ENCODE results near the gene PDLIM1. TPM values are rescaled to one million over a fixed set of nuclear protein-coding genes. Genes with fewer than 3 reads are reported as not detected.

PDLIM1 gene
- total RNA-seq, 1 donor from 2014 or later = 114 TPM

DNA sequence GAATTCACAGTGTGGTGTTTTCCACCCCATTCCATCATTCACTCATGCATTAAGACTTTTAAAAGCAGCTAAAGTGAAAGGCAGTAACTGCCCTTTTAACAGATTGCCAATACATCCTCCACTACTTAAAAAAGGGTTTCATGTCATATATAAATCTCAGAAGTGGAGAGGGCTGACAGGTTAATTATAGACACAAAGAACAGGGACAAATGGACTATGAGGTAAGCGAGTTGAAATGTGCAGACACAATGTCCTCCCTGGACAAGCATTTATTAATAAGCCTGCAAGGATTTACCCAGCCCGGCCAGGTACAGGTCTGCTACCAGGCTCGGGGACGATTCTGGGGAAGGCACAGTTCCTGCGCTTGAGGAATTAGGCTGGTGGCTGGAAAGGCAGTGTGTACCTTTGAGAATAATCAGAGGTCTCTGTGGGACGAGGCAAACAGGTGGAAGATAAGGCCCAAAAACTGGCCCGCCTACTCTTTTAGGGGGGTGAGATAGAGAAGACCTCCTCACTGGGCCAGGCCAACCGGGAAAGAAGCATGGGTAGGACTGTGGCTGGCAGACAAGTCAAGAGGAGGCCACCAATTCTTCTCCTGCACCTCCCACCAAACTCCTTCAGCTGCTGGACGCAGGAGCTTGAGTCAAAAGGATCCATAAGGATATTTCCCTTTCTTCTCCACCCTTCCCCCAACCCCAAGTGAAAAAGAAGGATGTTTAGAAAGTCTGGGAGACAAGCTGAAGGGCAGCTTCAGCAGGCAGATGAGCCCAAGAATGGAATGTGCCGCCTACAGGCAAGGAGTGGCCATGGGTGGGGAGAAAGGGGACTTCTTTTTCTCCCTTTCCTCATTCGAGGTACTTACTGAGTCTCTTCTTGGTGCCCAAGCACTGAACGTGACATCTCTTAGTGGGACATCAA is 1.5 kb downstream of the PDLIM1 start:
- no peak for DNase-seq (ENCODE audit: low spot score)

DNA sequence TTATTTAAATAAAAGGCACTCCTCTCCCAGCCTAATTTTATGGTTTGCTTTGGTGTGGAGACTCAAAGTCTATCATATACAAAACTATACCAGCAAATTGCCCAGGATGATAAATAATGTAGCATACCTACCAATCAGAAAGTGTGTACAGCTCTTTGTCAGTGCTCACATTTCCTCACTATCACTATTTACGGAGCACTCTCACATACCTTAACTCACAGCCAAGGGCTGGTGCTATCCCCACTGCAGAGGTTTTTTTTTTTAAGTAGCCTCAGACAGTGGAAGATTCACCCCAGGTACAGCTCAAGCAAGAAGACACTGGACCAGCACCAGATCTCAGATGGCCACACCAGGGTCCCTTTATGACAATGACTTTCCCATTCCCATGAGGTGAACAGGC is 2.5 kb downstream of the PDLIM1 start:
- DNase-seq (ENCODE audit: low spot score) = no peak

DNA sequence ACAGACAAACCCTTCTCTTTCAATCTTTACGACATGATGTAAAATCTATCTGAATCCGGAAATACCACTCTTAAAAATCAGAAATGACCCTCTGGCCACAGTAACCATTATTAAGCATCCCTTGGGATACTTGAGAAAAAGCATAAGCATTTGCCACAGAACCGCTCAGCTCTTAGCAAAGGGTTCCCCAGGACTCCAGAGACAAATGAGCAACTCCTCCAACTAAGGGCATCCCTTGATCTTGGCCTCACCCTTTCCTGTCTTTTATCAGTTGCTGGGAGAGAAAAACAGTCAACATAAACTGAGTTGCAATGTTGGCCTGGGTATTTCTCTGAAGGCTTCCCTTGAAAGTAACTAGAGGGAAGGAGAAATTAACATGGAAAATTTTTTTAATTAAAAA is 3.5 kb downstream of the PDLIM1 start:
- no peak for DNase-seq (ENCODE audit: low spot score)

DNA sequence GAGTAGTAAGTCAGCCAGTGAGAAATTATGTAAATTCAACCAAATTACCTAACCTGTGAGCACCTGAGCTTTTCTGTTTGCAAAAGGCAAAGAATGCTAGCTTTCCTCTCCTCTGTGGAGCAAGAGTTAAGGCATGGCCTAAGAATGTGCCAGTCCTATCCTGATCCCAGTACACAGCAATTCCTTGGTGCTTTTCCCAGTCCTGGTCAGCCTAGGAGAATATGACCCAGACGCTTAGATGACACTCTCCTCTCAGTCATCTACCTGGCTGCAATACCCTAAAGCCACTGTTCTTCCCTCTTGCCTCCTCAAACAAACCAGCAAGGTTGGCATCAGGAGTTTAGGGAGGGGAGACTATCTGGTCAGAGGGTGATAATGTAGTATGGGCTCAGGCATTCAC is 4.1 kb downstream of the PDLIM1 start:
- no peak for DNase-seq (ENCODE audit: low spot score)

DNA sequence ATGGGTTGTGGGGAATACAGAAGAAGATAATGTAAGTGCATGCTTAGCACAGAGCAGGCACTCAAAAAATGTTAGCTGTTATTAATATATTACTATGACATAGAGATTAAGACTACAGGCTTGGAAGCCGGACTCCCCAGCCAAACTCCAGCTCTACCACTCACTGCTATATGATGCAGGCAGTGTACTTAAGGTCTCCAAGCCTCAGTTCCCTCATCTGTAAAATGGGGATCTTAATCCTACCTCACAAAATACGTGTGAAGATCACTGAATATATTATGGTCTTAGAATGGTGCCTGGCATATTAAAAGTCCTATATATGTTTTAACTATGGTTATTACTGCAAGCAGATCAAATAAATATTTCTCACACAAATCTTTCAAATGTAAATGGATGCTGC is 5.2 kb downstream of the PDLIM1 start:
- no peak for DNase-seq (ENCODE audit: low spot score)

DNA sequence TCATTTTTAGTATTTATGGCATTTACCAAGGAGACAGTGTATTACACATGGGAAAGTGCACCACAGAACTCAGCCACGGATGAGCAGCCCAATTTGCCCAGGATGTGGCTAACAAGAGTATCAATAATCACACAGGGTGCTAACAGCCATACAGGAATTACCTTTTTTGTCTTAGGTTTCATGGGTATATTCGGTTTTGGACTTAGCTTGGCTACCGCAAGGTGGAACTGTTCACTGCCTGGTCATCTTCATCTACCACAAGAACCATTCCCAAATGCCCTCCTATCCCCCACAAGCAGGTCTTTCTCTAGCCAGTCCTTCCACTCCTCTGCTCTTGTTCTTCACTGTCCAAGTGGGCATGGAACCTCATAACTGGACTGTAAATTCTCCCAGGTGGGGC is 6.0 kb downstream of the PDLIM1 start:
- DNase-seq (ENCODE audit: low spot score) = no peak

DNA sequence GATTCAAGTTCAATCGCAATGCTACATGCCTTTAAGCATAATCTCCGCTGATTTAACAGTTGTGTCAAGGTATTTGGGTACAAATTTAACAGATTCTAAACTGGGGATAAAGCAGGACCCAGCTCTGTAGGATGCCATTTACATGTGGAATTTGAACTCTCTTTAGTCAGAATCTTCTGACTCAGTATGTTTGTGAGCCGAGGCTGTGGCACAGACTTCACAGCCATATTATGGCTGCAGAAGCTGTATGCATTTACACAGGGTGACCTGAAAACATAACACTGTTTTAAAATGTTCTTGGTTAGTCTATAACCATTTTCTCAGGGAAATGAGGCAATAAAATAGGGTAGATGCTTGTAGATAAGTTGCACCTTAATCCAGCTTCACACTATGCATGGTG is 8.7 kb downstream of the PDLIM1 start:
- no peak for DNase-seq (ENCODE audit: low spot score)

DNA sequence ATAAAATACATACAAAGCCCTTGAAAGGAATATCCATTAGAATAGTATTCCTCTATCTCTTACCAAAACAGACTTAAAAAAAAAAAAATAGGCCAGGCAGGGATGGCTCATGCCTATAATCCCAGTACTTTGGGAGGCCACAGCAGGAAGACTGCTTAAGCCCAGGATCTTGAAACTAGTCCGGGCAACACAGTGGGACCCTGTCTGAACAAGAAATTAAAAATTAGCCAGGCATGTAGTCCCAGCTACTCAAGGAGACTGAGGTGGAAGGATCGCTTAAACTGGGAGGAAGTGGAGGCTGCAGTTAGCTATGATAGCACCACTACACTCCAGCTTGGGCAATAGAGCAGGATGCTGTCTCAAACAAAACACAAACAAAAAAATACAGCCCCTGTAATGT is 9.6 kb downstream of the PDLIM1 start:
- no peak for DNase-seq (ENCODE audit: low spot score)

DNA sequence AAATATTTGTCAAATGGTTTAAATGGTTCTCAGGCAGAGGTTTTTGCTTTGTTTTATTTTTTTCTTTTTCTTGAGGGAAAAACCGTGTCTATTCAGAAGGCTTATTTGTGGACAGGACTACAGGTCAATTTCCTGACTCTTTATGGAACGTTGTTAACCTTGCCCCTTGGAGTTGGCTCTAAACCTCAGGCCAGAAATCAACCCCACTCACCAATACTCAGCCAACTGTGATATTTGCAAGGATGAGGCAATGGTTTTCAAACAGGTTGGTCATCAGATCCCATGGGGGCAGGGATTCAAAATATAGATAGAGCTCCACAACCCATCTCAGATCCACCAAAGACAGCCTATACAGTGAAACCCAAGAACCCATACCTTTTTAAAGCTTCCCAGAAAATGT is 10.2 kb downstream of the PDLIM1 start:
- DNase-seq (ENCODE audit: low spot score) = no peak

DNA sequence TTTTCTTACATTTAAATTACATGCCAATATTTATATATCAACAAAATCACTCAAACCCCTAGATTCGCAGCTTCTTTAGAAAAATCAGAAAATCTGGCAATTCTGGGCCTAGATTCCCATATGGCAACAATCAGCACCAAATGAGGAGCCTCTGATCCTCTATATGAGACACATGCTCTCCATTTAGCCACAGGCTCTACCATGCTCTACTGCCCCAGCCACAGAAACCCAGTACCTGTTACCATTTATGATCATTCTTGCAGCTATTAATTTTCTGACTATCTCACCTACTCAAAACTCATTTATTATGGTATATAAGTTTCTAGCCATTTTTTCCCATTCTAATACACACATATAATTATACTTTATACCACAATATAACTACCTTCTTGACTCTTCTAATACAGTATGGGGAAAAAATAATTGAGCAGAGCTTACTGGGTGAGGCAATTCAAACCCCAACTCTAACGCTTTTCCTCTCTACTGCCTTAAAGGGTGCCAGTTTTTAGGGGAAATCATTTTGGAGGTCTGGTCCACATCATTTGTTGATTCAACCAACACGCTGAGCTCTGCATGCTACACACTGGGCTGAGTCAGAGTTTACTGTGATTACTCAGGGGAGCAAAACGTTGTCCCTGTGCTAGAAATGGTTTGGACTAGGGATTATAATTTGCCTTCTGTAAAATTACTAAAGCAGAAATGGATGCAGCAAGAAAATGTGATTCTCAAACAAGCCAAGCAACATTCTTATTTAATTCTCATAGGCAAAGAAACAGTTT is 11.6 kb downstream of the PDLIM1 start:
- DNase-seq (ENCODE audit: low spot score) = no peak

DNA sequence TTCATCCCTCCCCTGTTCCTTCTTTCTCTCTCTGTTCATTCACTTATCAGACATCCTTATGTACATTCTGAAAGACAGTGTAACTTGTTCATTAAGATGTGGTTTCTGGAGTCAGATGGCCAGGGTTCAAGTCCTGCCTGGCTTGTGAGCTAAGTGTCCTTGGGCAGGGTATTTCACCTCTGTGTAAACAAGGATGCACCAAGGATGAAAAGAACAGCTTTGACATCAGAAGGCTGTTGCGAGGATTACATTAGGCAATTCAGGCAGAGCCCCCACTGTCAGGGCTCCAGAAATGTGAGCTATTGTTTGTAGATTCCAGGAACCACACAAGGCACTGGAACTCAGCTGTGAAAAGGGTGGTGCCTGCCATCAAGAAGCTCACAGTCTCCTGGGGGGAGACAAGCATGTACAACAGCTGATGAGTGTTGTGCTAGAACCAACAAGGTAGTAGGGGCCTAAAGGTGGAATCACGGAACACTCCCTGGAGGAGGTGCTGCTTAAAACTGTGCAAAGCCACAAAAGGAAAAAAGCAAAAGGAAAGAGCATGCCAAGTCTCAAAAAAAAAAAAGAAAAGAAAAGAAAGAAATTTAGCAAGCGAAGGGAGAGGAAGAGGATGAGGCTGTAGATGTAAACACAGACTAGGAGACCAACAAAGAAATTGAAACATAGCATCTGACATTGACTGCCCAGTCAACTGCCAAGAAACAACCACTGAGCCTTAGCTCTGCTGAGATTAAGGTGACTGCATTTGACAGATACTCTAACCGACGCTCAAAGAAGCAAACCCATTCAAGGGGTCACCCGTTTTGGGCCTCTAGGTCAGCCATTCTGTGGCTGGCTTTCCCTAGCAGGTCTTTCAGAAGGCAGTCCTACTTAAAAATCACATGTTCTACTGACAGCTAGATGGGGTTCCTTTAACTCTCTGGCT is 12.5 kb downstream of the PDLIM1 start:
- DNase-seq (ENCODE audit: low spot score) = no peak

DNA sequence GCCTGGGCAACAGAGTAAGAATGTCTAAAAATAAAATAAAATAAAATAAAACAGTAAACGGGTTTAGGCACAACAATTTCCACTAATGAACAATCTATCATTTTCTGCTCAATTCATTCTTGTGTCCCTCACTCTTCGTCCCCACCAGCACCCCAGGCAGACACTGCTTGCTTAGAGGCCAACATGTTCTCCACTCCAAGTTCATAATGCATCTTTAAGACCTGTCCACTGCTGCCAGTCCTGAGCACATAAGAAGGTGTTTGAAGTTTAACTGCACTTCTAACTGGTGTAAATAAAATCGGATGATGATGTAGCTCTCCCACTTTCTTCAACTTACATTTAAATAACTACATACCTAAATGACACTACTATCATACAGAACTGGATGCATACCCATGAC is 13.2 kb downstream of the PDLIM1 start:
- DNase-seq (ENCODE audit: low spot score) = no peak

DNA sequence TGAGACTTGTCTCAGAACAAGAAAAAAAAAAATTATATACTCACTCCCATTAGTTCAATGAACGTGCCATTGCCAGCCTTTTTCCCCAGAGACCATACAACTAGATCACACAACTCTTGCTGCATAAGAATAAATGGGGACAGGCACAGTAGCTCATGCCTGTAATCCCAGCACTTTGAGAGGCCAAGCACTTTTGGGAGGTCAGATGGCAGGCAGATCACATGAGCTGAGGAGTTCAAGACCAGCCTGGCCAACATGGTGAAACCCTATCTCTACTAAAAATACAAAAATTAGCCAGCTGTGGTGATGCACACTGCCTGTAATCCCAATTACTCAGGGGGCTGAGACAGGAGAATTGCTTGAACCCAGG is 13.6 kb downstream of the PDLIM1 start:
- DNase-seq (ENCODE audit: low spot score) = no peak

DNA sequence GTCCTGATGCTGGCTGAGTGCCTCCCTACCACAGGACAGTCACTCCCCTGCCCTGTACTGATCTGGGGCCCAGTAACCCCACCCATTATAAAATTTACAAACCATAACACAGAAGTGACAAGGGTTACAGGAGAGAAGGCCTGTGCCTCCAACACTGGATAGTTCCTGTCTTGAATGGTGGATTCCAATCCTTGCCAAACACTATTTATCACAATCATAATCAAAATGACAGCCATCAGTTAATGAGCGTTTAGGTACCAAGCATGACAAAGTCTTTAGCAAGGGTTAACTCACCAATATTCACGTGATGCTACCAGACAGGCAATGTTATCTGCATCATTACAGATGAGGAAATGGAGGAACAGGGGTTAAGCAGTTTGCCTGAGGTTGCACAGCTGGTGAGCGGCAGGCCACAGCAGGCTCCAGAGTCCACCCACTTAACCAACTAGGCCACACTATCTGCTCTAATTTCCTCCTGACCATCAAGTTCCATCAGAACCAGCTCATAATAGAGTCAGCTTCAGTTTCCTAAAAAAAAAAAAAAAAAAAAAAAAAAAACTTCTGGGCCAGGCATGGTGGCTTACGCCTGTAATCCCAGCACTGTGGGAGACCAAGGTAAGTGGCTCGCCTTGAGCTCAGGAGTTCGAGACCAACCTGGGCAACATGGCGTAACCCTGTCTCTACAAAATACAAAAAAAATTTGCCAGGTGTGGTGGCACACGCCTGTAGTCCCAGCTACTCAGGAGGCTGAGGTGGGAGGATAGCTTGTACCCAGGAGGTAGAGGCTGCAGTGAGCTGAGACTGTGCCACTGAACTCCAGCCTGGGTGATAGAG is 14.2 kb downstream of the PDLIM1 start:
- no peak for DNase-seq (ENCODE audit: low spot score)

DNA sequence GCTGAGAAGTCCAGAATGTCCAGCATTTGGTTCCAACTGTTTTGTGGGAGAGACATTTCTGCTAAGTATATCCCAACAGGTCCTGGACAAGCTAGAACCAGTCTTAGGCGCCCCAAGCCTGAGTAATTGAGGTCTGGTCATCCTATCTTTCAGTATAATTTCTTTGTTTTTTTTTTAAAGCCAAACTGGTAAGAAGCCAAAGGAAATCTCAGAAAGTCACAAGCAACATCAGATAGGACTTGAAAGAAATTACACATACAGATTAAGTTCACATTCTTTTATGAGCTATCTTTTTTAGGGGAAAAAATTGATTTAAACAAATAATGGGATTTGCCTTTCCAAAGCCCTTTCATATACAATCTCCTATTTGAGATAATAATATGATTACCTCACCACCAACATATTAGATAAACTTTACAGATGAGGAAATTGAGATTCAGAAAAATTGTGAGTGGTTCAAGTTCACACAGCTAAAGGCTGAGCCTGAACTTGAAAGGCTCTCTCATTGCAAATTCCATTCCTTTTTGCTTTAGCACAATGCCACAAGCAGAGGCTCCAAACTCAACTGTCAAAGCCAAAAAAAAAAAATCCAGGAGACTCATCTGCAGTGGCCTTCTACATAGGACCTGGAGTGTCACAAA is 15.0 kb downstream of the PDLIM1 start:
- no peak for DNase-seq (ENCODE audit: low spot score)

DNA sequence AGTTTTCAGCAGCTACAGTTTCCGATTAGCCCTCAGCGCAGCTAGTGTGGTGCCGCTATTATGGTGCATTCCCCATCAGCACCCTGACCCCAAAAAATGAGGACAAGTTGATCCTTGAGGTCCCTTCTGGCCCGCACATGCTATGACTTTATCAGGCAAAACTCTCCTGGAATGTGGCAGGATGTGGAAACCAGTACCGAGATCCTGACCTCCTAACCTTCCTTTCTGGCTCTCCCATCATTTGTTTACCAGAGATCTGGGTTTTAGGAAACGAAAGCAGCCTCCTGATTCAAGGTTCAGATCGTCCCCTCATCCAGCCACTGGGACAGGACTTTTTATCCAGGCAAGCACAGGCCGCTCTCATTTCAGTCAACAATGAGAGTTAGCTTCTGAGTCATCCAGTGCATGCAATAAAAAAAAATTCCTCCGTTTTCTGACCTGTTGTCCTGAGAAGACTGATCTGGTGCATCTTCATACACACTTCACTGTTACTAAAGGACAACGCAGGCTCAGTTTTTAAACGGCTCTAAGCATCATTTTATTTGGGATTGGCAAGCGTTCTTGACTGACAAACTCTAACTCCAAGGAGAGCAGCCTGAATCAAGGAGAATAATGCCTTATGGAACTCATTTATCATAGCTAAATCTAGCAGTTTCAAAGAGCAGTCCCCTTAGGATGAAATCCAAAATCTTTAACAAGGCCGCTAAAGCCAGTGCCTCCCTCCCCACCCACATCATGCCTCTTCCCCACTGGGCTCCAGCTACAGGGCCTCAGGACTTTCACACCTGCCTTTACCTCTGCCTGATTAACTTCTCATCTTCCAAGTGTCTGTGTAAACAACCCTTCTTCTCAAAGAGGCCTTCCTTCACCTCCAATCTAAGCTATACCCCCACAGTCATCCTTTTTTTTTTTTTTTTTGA is 17.1 kb downstream of the PDLIM1 start:
- peak; percentile 60 for DNase-seq (ENCODE audit: low spot score)

DNA sequence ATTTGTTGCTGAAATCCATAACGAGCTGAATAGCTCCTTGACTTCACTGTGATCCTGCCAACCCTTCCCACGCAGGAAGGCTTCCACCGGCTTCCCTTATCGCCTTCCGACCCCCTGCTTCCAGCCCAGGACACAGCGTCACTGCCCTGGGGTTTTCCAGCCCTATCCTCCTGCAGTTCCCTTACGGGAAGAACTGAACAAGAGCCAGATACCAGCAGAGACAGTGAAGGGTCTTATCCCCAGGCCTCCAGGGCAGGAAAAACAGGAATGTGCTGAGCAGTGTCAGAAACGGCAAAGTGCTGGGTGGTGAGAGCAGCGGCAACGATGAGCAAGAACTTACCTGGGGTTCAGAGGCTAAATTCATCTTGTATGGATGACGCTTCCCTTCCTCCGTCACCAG is 22.4 kb downstream of the PDLIM1 start:
- DNase-seq (ENCODE audit: low spot score) = no peak

DNA sequence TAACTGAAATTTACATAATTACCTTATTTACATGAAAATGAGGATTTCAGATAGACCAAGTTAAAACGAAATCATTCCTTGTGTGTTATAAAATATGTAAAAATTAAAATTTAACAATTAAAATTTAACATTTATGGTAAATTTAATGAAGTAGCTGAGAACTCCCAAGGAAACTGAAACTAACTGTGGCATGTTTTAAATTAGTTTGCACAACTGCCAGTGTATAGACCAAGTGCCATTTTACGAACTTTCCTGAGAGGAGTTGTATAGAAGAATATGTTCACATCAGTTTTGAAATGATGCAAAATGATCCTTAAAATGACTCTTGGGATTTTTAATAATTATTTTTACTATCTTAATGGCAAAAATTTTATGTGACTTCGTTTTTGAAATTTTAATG is 23.6 kb downstream of the PDLIM1 start:
- DNase-seq (ENCODE audit: low spot score) = no peak

DNA sequence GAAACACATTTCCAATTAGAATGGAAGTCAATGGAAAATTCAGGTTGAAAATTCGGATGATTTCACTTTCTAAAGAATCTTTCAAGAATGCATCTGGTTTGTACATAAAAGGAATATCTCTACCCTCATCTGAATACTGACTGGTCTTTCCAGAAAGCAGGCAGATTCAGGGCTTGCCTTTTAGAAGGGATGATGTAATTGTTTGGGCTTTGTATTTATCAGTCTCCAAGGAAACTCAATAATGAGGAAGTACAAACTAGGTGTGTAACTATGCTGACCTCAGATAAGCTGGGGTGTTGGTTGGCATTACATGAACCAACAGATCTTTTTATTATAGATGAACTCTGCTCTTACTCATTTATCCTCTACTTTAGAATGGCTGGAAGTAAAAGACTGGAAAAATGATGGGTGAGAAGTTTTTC is 24.1 kb downstream of the PDLIM1 start:
- peak; percentile 34 for DNase-seq (ENCODE audit: low spot score)

DNA sequence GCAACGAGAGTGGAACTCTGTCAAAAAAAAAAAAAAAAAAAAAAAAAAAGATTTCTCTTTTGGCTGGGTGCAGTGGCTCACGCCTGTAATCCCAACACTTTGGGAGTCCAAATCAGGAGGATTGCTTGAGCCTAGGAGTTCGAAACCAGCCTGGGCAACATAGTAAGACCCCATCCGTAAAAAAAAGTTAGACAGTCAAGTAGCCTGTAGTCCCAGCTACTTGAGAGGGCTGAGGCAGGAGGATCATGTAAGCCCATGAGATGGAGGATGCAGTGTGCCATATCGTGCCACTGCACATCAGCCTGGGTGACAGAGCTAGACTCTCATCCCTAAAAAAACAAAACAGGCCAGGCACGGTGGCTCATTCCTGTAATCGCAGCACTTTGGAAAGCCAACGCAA is 25.2 kb downstream of the PDLIM1 start:
- DNase-seq (ENCODE audit: low spot score) = no peak
